ENCODE results near the gene TPRX2.
"Not testable (repeated sequence)": the region's sequence is repeated elsewhere in the genome, so short reads cannot be mapped to it uniquely, and the experiment has no call there.

TPRX2 gene

GRCh38 chr19:47863514-47863936, 4.5 kb downstream of the TPRX2 start:
- H3K4me1 ChIP-seq (ENCODE audit: control insufficient read depth, insufficient read depth, low read length): no peaks in the 10 kb centered on the region
- peaks cover 5% of the 10 kb centered on the region for H3K9me3 ChIP-seq (ENCODE audit: control insufficient read depth, low read length)
- peak; percentile 91 for DNase-seq (ENCODE audit: low read depth)
- H3K4me3 ChIP-seq (ENCODE audit: low read length): no peak overlapping the region
- H3K27me3 ChIP-seq (replicated peaks; ENCODE audit: control insufficient read depth, insufficient read depth, low read length): peaks cover 15% of the 10 kb centered on the region
- no peak overlapping the region for H3K9ac ChIP-seq (ENCODE audit: low read length)
- no peaks in the 10 kb centered on the region for H3K36me3 ChIP-seq (ENCODE audit: control insufficient read depth, insufficient read depth, low read length, severe bottlenecking)

GRCh38 chr19:47865166-47865565, 6.1 kb downstream of the TPRX2 start:
- Histone ChIP-seq H3K36me3 (ENCODE audit: control insufficient read depth, insufficient read depth, low read length, severe bottlenecking) (no peaks in the 10 kb centered on the region), H3K9ac (ENCODE audit: low read length) (no peak overlapping the region), H3K4me1 (ENCODE audit: control insufficient read depth, insufficient read depth, low read length) (no peaks in the 10 kb centered on the region), H3K27me3 (replicated peaks; ENCODE audit: control insufficient read depth, insufficient read depth, low read length) (peaks cover 14% of the 10 kb centered on the region), H3K9me3 (ENCODE audit: control insufficient read depth, low read length) (peaks cover 5% of the 10 kb centered on the region), H3K4me3 (ENCODE audit: low read length) (no peak overlapping the region)
- DNase-seq (ENCODE audit: low read depth): no peak

GRCh38 chr19:47878906-47879305, 19.9 kb downstream of the TPRX2 start:
- no peaks in the 10 kb centered on the region for H3K9me3 ChIP-seq (ENCODE audit: control insufficient read depth, low read length)
- H3K27me3 ChIP-seq (replicated peaks; ENCODE audit: control insufficient read depth, insufficient read depth, low read length): peaks cover 23% of the 10 kb centered on the region
- no peak overlapping the region for H3K9ac ChIP-seq (ENCODE audit: low read length)
- no peak overlapping the region for H3K4me3 ChIP-seq (ENCODE audit: low read length)
- no peak for DNase-seq (ENCODE audit: low read depth)
- H3K4me1 ChIP-seq (ENCODE audit: control insufficient read depth, insufficient read depth, low read length): no peaks in the 10 kb centered on the region
- H3K36me3 ChIP-seq (ENCODE audit: control insufficient read depth, insufficient read depth, low read length, severe bottlenecking): no peaks in the 10 kb centered on the region

- not testable (repeated sequence) for H3K9ac ChIP-seq (ENCODE audit: low read length); H3K4me1 ChIP-seq (ENCODE audit: control insufficient read depth, insufficient read depth, low read length); DNase-seq (ENCODE audit: low read depth); H3K9me3 ChIP-seq (ENCODE audit: control insufficient read depth, low read length); H3K36me3 ChIP-seq (ENCODE audit: control insufficient read depth, insufficient read depth, low read length, severe bottlenecking); H3K4me3 ChIP-seq (ENCODE audit: low read length)
- peaks cover 20% of the 10 kb centered on the region for H3K27me3 ChIP-seq (replicated peaks; ENCODE audit: control insufficient read depth, insufficient read depth, low read length)
These were observed 20.4 kb downstream of the TPRX2 start for GRCh38 chr19:47879385-47879784.

- Histone ChIP-seq H3K9ac (ENCODE audit: low read length) (no peak overlapping the region), H3K4me3 (ENCODE audit: low read length) (no peak overlapping the region), H3K9me3 (ENCODE audit: control insufficient read depth, low read length) (no peaks in the 10 kb centered on the region), H3K4me1 (ENCODE audit: control insufficient read depth, insufficient read depth, low read length) (no peaks in the 10 kb centered on the region), H3K27me3 (replicated peaks; ENCODE audit: control insufficient read depth, insufficient read depth, low read length) (peaks cover 21% of the 10 kb centered on the region), H3K36me3 (ENCODE audit: control insufficient read depth, insufficient read depth, low read length, severe bottlenecking) (no peaks in the 10 kb centered on the region)
- DNase-seq (ENCODE audit: low read depth): no peak
These were observed 22.7 kb downstream of the TPRX2 start for GRCh38 chr19:47881757-47882156.

- H3K9me3 ChIP-seq (ENCODE audit: control insufficient read depth, low read length): no peaks in the 10 kb centered on the region
- no peak overlapping the region for H3K4me3 ChIP-seq (ENCODE audit: low read length)
- no peaks in the 10 kb centered on the region for H3K4me1 ChIP-seq (ENCODE audit: control insufficient read depth, insufficient read depth, low read length)
- peaks cover 24% of the 10 kb centered on the region for H3K27me3 ChIP-seq (replicated peaks; ENCODE audit: control insufficient read depth, insufficient read depth, low read length)
- no peak overlapping the region for H3K9ac ChIP-seq (ENCODE audit: low read length)
- no peaks in the 10 kb centered on the region for H3K36me3 ChIP-seq (ENCODE audit: control insufficient read depth, insufficient read depth, low read length, severe bottlenecking)
- DNase-seq (ENCODE audit: low read depth): no peak
These were observed 23.9 kb downstream of the TPRX2 start for GRCh38 chr19:47882890-47883289.

- Histone ChIP-seq H3K4me3 (ENCODE audit: low read length) (no peak overlapping the region), H3K36me3 (ENCODE audit: control insufficient read depth, insufficient read depth, low read length, severe bottlenecking) (no peaks in the 10 kb centered on the region), H3K9me3 (ENCODE audit: control insufficient read depth, low read length) (no peaks in the 10 kb centered on the region), H3K27me3 (replicated peaks; ENCODE audit: control insufficient read depth, insufficient read depth, low read length) (peaks cover 21% of the 10 kb centered on the region), H3K4me1 (ENCODE audit: control insufficient read depth, insufficient read depth, low read length) (no peaks in the 10 kb centered on the region), H3K9ac (ENCODE audit: low read length) (no peak overlapping the region)
- DNase-seq (ENCODE audit: low read depth): no peak
These were observed 26.0 kb downstream of the TPRX2 start for GRCh38 chr19:47885067-47885463.

- Histone ChIP-seq H3K27me3 (replicated peaks; ENCODE audit: control insufficient read depth, insufficient read depth, low read length) (peaks cover 21% of the 10 kb centered on the region), H3K9ac (ENCODE audit: low read length) (no peak within 1 kb of the TSS), H3K36me3 (ENCODE audit: control insufficient read depth, insufficient read depth, low read length, severe bottlenecking) (no peaks in the 10 kb centered on the region), H3K4me1 (ENCODE audit: control insufficient read depth, insufficient read depth, low read length) (no peaks in the 10 kb centered on the region), H3K9me3 (ENCODE audit: control insufficient read depth, low read length) (no peaks in the 10 kb centered on the region), H3K4me3 (ENCODE audit: low read length) (no peak within 1 kb of the TSS)
- no peak for DNase-seq (ENCODE audit: low read depth)
These were observed 27.1 kb downstream of the TPRX2 start, which contains the start of gene SULT2A1 for GRCh38 chr19:47886010-47886559. TSS of gene SULT2A1 (minus strand) at chr19:47886315. CDS start at chr19:47886257, 58 bp downstream.

- peaks cover 6% of the 10 kb centered on the region for H3K9me3 ChIP-seq (ENCODE audit: control insufficient read depth, low read length)
- no peak for DNase-seq (ENCODE audit: low read depth)
- H3K9ac ChIP-seq (ENCODE audit: low read length): no peak overlapping the region
These were observed 32.0 kb downstream of the TPRX2 start for GRCh38 chr19:47890865-47891621.

GRCh38 chr19:47891622-47891922, 32.5 kb downstream of the TPRX2 start:
- Histone ChIP-seq H3K27me3 (replicated peaks; ENCODE audit: control insufficient read depth, insufficient read depth, low read length) (peaks cover 5% of the 10 kb centered on the region), H3K9me3 (ENCODE audit: control insufficient read depth, low read length) (peaks cover 11% of the 10 kb centered on the region), H3K36me3 (ENCODE audit: control insufficient read depth, insufficient read depth, low read length, severe bottlenecking) (no peaks in the 10 kb centered on the region), H3K9ac (ENCODE audit: low read length) (no peak overlapping the region), H3K4me3 (ENCODE audit: low read length) (no peak overlapping the region), H3K4me1 (ENCODE audit: control insufficient read depth, insufficient read depth, low read length) (peaks cover 15% of the 10 kb centered on the region)
- no peak for DNase-seq (ENCODE audit: low read depth)

More at GRCh38 chr19:47890865-47891621, 32.0 kb downstream of the TPRX2 start:
- no peaks in the 10 kb centered on the region for H3K36me3 ChIP-seq (ENCODE audit: control insufficient read depth, insufficient read depth, low read length, severe bottlenecking)
- no peak overlapping the region for H3K4me3 ChIP-seq (ENCODE audit: low read length)
- peaks cover 15% of the 10 kb centered on the region for H3K4me1 ChIP-seq (ENCODE audit: control insufficient read depth, insufficient read depth, low read length)
- H3K27me3 ChIP-seq (replicated peaks; ENCODE audit: control insufficient read depth, insufficient read depth, low read length): peaks cover 8% of the 10 kb centered on the region

- Histone ChIP-seq H3K4me3 (ENCODE audit: low read length) (no peak overlapping the region), H3K27me3 (replicated peaks; ENCODE audit: control insufficient read depth, insufficient read depth, low read length) (no peaks in the 10 kb centered on the region), H3K36me3 (ENCODE audit: control insufficient read depth, insufficient read depth, low read length, severe bottlenecking) (no peaks in the 10 kb centered on the region), H3K9ac (ENCODE audit: low read length) (no peak overlapping the region), H3K4me1 (ENCODE audit: control insufficient read depth, insufficient read depth, low read length) (peaks cover 15% of the 10 kb centered on the region), H3K9me3 (ENCODE audit: control insufficient read depth, low read length) (peaks cover 11% of the 10 kb centered on the region)
- DNase-seq (ENCODE audit: low read depth): no peak
These were observed 33.1 kb downstream of the TPRX2 start for GRCh38 chr19:47891923-47892666.
